ENCODE measurements around the gene GTF2E1.
"Not testable (repeated sequence)": the region's sequence is repeated elsewhere in the genome, so short reads cannot be mapped to it uniquely, and the experiment has no call there.

Gene GTF2E1

DNA sequence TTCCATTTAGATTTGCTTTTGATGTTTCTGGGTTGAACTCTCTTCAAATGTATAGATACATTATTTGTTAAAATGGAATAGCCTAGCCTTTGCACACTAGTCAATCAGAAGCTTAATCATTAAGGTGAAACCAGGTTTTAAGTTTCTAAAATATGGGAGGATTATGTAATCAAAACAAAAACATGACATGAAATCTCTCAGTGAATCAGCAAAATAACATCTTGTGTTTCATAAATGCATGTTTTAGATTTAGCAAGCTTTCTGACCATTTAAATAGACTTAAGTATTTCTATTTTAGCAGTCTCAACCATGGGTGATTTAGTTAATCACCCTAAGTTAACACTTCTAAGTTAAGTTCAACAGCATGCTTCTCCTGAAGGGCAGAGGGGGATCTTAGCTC lies 11.3 kb downstream of the GTF2E1 start:
- DNase-seq (ENCODE audit: low read depth in 2 of 2): no peak

GRCh38 chr3:120756061-120756460 lies 13.5 kb downstream of the GTF2E1 start:
- DNase-seq (ENCODE audit: low read depth in 2 of 2): no peak

DNA sequence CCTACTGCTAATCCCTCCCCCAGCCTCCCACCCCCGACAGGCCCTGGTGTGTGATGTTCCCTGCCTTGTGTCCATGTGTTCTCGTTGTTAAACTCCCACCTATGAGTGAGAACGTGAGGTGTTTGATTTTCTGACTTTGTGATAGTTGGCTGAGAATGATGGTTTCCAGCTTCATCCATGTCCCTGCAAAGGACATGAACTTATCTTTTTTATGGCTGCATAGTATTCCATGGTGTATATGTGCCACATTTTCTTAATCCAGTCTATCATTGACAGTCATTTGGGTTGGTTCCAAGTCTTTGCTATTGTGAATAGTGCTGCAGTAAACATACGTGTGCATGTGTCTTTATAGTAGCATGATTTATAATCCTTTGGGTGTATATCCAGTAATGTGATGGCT lies 16.0 kb downstream of the GTF2E1 start:
- DNase-seq (ENCODE audit: low read depth in 2 of 2): not testable (repeated sequence)

GRCh38 chr3:120762615-120763014 lies 20.1 kb downstream of the GTF2E1 start:
- DNase-seq (ENCODE audit: low read depth in 2 of 2): no peak

DNA sequence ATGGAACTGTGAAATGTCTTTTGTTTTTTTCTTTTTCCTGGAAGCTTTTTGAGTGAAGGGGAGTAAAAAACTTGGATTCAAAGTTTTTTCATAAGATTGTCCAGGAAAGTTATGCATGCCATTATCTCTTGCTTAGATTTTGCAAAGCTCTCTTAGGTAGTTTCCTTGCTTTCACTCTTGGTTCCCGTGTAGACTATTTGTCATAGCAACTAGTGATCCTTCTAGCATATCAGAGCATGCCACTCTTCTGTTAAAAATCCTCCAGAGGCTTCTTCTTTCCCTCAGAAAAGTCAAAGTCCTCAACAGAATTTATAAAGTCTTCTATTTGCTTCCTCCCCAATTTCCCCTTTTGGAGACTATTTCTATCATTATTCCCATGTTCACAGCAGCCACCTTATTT lies 21.1 kb downstream of the GTF2E1 start:
- DNase-seq (ENCODE audit: low read depth in 2 of 2): no peak

GRCh38 chr3:120764206-120764605 lies 21.7 kb downstream of the GTF2E1 start:
- DNase-seq (ENCODE audit: low read depth in 2 of 2): no peak

DNA sequence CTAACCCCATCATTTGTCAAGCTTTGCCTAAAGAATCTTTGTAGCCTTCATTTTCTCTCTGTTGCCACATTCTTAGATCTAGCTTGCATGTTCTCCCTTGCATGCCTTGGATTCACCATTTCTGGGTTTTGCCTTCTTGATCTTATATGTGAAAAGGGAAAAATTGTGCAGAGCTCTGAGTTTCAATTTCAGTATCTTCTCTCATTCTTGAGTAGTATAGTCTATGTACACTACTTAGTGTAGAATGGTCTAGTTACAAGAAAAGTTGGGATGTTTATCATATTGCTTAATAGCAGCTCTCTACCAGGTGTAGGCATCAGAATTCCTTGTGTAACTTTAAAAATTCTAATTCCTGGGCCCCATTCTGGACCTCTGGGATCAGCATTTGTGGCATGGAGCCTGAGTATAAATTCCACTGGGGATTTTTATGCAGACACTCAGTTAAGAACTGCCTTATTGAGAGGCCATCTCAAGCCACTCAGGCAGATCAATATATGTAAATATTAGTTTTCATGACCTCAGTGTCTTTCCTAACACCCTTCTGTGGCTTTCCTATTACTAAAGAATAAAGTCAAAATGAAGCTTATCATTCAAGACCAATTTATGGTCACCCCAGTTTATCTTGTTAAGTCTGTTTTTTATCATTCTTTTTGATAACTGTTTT lies 23.4 kb downstream of the GTF2E1 start:
- DNase-seq (ENCODE audit: low read depth in 2 of 2): no peak

DNA sequence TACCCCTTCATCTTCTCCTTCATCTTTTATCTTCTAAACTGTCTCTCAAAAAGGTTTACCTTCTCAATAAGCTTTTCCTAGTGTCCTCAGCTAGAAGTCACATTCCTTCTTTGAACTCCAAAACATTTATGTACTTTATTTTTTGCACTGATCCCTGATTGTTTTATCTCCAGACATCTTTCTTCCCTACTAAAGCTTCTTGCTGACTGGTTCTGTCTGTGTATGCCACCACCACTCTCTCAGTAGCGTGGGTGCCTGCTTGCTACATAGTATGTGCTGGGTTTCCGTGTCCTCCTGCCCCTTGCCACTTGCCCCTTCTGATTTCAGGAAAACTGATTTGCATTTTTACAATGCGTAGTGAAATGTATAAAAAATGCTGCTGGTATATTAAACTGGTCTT lies 24.0 kb downstream of the GTF2E1 start:
- DNase-seq (ENCODE audit: low read depth in 2 of 2): no peak

- no peak for DNase-seq (ENCODE audit: low read depth in 2 of 2)
These were observed 24.6 kb downstream of the GTF2E1 start for GRCh38 chr3:120767106-120767505.

GRCh38 chr3:120769436-120769835 lies 26.9 kb downstream of the GTF2E1 start:
- no peak for DNase-seq (ENCODE audit: low read depth in 2 of 2)

DNA sequence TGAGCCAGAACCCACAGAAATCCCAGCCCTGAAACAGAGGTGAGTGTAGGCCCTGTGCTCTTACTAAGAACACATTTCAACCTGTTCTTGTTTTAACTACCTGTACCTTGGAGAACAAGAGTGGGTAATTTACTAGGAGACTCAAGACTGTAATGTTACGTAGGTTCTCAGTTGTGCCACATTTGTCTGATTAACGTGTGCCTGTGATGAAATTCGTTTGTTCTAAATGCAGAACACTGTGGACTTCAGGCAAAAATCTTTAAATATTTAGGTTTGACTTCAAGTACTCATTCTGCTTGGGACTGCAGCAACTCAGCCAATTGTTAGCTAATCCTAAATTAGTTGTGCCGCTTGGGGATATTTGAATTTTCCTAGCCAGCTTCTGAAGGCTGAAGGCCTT lies 28.3 kb downstream of the GTF2E1 start:
- DNase-seq (ENCODE audit: low read depth in 2 of 2): no peak

DNA sequence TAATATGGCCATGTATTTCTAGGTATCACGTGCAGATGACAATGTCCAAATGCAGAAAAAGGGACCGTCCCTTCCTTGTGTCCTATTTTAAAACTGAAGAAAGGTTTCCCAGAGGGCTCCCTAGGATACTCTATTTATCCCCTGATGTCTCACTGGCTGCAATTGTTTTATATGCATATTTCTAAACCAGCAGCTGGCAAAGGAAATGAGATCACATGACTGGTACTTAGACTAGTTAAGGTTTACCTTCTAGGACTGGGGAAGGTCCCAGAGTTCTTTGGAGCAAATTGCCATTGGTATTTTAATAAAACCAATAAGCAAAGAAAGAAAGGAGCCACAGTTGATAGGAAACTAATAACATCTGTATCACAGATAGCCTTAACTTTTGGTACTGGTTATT lies 29.5 kb downstream of the GTF2E1 start:
- no peak for DNase-seq (ENCODE audit: low read depth in 2 of 2)

GRCh38 chr3:120773932-120774331 lies 31.4 kb downstream of the GTF2E1 start:
- DNase-seq (ENCODE audit: low read depth in 2 of 2): no peak

DNA sequence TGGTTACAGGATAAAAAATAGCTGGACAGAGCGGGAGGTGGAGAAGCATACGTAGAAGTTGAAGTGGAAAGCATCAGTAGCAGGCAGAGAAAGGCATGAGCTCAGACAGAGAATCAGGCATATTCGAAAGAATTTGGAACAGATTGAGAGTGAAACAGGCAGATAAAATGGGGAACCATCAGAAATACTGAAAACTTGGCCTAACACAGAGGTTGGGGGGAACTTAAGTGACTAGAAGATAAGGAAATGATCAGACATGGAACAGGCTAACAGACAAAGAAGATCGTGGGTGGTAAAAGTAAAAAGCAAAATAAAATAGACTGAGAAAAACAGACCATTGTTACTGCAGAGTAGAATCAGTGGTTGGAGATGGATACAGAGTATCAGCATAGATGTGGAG lies 32.9 kb downstream of the GTF2E1 start:
- no peak for DNase-seq (ENCODE audit: low read depth in 2 of 2)

- DNase-seq (ENCODE audit: low read depth in 2 of 2): no peak
These were observed 36.2 kb downstream of the GTF2E1 start for GRCh38 chr3:120778776-120779175.

GRCh38 chr3:120780977-120781376 lies 38.4 kb downstream of the GTF2E1 start:
- no peak for DNase-seq (ENCODE audit: low read depth in 2 of 2)

- not testable (repeated sequence) for DNase-seq (ENCODE audit: low read depth in 2 of 2)
These were observed 43.3 kb downstream of the GTF2E1 start for GRCh38 chr3:120785832-120786231.

DNA sequence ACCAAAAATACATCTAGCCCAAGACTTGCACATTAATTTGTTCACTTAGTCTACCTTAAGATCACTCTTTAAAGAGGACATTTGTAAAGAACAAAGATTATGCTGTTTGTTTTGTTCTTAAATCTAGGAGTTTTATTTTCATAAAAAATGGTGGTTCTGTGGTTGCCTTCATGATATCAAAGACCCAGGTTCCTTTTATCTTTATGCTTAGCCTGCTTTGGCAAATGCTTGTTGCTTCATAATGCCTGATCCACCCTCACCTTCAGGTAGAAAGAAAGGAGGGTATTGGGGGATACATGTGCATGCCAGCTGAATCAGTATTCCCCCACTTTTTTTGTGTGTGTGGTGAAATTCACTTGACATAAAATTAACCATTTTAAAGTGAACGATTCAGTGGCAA lies 48.5 kb downstream of the GTF2E1 start:
- DNase-seq (ENCODE audit: low read depth in 2 of 2): no peak

GRCh38 chr3:120791913-120792312 lies 49.4 kb downstream of the GTF2E1 start:
- DNase-seq (ENCODE audit: low read depth in 2 of 2): no peak

- no peak for DNase-seq (ENCODE audit: low read depth in 2 of 2)
These were observed 51.1 kb downstream of the GTF2E1 start for GRCh38 chr3:120793601-120794000.

GRCh38 chr3:120795017-120795648 lies 52.6 kb downstream of the GTF2E1 start:
- peak; percentile 57 to 58 for DNase-seq (ENCODE audit: low read depth in 2 of 2)

DNA sequence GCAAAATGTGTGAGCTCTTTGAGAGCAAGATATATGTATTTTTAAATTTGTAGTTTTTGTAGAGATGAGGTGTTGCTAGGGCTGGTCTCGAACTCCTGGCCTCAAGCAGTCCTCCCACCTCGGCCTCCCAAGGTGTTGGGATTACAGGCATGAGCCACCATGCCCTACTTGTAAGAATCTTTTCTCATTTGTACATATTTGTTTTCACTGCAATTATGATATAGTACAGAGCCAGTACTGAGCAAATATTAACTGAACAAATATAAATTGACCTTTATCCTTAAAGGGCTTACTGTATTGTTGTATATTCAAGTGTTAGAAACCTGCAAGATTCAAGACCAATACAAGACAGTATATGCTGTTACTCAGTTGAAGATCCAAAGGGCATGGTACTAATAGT lies 53.4 kb downstream of the GTF2E1 start:
- no peak for DNase-seq (ENCODE audit: low read depth in 2 of 2)

DNA sequence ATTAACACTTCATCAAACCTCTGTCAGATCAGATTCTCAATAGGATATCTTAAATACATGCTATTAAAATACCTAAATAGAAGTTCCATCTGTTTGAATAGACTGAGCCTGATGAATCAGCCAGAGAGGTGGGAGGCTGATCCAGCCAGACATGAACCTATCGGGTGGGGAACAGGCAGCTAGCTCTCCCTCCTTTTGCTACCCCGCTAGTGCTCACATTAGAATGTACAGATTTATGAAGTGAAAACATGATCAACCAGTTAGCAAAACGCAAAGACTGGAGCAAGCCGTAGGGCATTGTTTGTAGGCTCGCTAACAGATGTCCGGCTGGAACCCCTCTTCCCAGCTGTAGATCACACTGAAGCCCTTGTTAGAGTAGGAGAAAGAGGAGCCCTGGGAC lies 54.4 kb downstream of the GTF2E1 start:
- no peak for DNase-seq (ENCODE audit: low read depth in 2 of 2)

DNA sequence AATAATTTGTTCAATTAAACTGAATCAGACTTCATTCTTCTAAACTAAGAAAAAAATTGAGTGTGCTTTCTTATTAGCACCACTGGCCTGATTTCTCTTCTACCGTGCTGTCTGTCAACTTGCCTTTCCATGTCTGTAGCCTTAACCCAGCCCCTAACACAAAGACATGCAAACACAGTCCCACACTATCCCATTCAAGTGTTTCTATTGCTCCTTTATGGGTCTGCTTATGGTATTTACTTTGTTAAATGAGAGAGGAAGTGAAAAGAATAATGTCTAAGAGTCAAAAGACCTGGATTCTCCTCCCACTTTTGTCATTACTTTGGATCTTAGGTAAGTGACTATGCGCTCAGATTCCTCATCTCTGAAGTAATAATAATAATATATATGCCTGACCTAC lies 55.3 kb downstream of the GTF2E1 start:
- DNase-seq (ENCODE audit: low read depth in 2 of 2): no peak

Measured in activated CD8-positive, alpha-beta memory T cell treated with anti-CD3 and anti-CD28 coated beads for 4 hours (primary cell).